SK-N-MC (cell line): ENCODE data around the gene GALNTL6.

Source experiments
- DNase-seq: peaks from one replicate; pipeline ENCODE4 v3.0.0-alpha.2; 2011; ENCODE audit warnings: low read depth, low spot score
- H3K27ac ChIP-seq: fragments of 200-600 bp; sonication (generic); 2 replicates; pipeline ENCODE4 v1.5.1; 2016; ENCODE audit warnings: mixed run types
- H3K36me3 ChIP-seq: fragments of 200-600 bp; sonication (generic); 2 replicates; pipeline ENCODE4 v1.6.1; 2017; ENCODE audit warnings: antibody characterized with exemption, low read length, mixed read lengths; ENCODE audit not compliant: insufficient read depth
- H3K4me3 ChIP-seq: fragments of 200-600 bp; sonication (generic); 2 replicates; pipeline ENCODE4 v1.5.1; 2016
- H3K9ac ChIP-seq: fragments of 200-600 bp; sonication (generic); 2 replicates; pipeline ENCODE4 v1.8.0; 2017; ENCODE audit warnings: mixed run types, mixed read lengths; ENCODE audit not compliant: insufficient read length
- H3K9me3 ChIP-seq: fragments of 200-600 bp; sonication (generic); 2 replicates; pipeline ENCODE4 v1.6.1; 2017; ENCODE audit warnings: low read depth, mild to moderate bottlenecking, antibody characterized with exemption, low read length, moderate library complexity, mixed read lengths
- EZH2 ChIP-seq: fragments of 200-600 bp; sonication (generic); IDR thresholded peaks from one replicate; pipeline ENCODE4 v1.6.1; 2017; ENCODE audit warnings: antibody characterized with exemption
- FOXP2 ChIP-seq: optimal IDR thresholded peaks from 2 replicates; pipeline ENCODE3; 2011; ENCODE audit warnings: mild to moderate bottlenecking, moderate library complexity; ENCODE audit not compliant: insufficient read depth; ENCODE audit errors: extremely low read length, control extremely low read depth
- POLR2AphosphoS5 ChIP-seq: IDR thresholded peaks from 2 replicates; pipeline ENCODE4 v1.6.1; 2012; ENCODE audit warnings: mild to moderate bottlenecking, low read depth, low read length, borderline replicate concordance

The GALNTL6 gene

DNA sequence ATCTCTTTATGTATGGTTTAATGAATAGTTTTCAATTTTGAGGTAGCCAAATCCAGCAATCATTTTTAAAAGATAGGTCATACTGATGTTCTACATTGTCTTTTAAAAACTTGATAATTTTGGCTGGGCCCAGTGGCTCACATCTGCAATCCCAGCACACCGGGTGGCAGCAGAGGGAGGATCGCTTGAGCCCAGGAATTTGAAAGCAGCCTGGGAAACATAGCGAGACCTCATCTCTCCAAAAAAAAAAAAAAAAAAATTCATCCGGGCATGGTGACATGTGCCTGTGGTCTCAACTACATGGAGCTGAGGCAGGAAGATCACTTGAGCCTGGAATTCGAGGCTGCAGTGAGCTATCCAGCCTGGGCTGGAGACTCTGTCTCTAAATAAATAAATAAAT lies 419.8 kb downstream of the GALNTL6 start:
- Histone ChIP-seq H3K36me3 (no peaks in the 10 kb centered on the region), H3K27ac (no peak overlapping the region), H3K9me3 (no peaks in the 10 kb centered on the region), H3K4me3 (no peak overlapping the region), H3K9ac (no peak overlapping the region)
- TF ChIP-seq POLR2AphosphoS5 (no peak), EZH2 (no peak), FOXP2 (no peak)
- no peak for DNase-seq

- no peak overlapping the region for H3K9ac ChIP-seq
- H3K36me3 ChIP-seq: no peaks in the 10 kb centered on the region
- no peak overlapping the region for H3K27ac ChIP-seq
- no peak for TF ChIP-seq FOXP2
- TF ChIP-seq EZH2: no peak
- TF ChIP-seq POLR2AphosphoS5: no peak
- no peaks in the 10 kb centered on the region for H3K9me3 ChIP-seq
- no peak overlapping the region for H3K4me3 ChIP-seq
- no peak for DNase-seq
Observed at GRCh38 chr4:172243551-172243950, 430.3 kb downstream of the GALNTL6 start.

DNA sequence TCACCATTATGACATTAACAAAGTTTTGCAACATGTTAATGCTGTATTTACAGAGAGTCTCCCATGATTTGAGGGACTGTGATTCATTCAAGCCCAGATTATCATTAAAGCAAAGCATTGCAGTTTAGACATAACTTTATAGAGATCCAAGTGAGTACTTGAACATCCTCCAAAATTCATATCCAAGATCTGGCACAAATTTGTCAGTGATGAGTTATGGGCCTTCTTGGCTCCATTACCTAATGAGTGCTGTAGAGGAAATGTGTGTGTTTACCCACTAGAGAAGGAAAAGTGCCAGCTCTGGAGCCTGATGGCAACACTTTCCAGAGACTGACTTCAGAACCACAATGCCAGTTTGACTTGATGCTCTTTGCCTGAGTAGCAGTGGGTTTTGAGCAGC lies 432.3 kb downstream of the GALNTL6 start:
- TF ChIP-seq EZH2: no peak
- no peak for TF ChIP-seq FOXP2
- no peak for TF ChIP-seq POLR2AphosphoS5
- no peaks in the 10 kb centered on the region for H3K36me3 ChIP-seq
- no peak overlapping the region for H3K4me3 ChIP-seq
- DNase-seq: no peak
- H3K9ac ChIP-seq: no peak overlapping the region
- H3K9me3 ChIP-seq: no peaks in the 10 kb centered on the region
- no peak overlapping the region for H3K27ac ChIP-seq

DNA sequence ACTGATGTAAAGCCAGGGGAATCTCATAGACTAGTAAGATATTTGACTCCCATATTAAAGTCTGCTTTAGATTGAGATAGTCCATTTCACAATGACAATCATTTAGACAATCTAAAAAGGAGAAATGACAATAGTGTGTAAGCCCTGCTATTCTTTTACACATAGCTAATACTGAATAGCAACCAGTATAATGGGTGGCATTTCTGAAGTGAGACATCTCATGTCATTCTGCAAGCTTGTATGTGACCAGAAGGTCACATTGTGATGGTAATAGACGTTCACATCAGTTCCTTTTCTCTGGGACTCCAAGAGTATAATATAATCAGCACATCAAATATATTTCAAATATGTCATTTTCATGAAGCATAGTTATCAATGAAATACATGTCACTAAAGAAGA lies 440.2 kb downstream of the GALNTL6 start:
- TF ChIP-seq POLR2AphosphoS5 (no peak), EZH2 (no peak), FOXP2 (no peak)
- H3K9me3 ChIP-seq: no peaks in the 10 kb centered on the region
- H3K36me3 ChIP-seq: no peaks in the 10 kb centered on the region
- H3K27ac ChIP-seq: no peak overlapping the region
- no peak overlapping the region for H3K9ac ChIP-seq
- no peak overlapping the region for H3K4me3 ChIP-seq
- no peak for DNase-seq

DNA sequence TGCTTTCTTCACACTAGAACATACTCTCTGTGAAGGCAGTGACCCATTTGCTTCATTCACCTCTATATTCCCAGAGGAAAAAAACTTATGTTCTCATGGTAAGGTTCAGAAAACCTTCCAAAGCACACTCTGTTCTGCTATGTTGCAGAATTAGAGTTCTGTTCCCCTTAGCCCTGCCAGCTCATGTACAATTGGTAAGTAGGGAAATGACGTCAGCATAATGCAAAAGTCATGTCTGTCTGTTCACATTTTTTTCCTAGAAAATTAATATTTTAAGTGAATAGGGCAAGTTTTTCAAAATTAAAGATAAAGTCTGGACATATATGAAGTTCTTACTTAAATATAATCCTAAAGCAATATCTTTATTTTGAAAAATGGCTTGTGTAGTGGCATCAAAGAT lies 443.6 kb downstream of the GALNTL6 start:
- no peaks in the 10 kb centered on the region for H3K36me3 ChIP-seq
- no peak for DNase-seq
- H3K4me3 ChIP-seq: no peak overlapping the region
- no peaks in the 10 kb centered on the region for H3K9me3 ChIP-seq
- TF ChIP-seq POLR2AphosphoS5 (no peak), FOXP2 (no peak), EZH2 (no peak)
- no peak overlapping the region for H3K27ac ChIP-seq
- no peak overlapping the region for H3K9ac ChIP-seq

DNA sequence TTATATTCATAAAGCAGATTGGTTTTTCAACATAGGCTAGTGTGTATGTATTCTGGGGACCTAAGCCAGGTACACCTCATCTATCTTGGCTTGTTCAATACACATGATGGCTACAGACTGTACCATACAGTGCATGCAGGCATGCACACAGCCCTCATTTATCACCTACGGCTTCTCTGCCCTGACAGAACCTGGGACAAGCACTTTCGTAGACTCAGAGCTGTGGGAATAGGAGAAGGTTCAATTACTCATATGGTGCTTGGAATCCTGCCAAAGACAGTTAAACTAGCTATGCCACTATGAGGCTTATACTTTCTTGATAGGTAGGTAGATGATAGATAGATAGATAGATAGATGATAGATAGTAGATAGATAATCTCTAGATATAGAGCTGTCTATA lies 457.2 kb downstream of the GALNTL6 start:
- no peak overlapping the region for H3K4me3 ChIP-seq
- H3K9ac ChIP-seq: no peak overlapping the region
- DNase-seq: no peak
- H3K9me3 ChIP-seq: no peaks in the 10 kb centered on the region
- TF ChIP-seq POLR2AphosphoS5: no peak
- TF ChIP-seq FOXP2: no peak
- no peak for TF ChIP-seq EZH2
- no peaks in the 10 kb centered on the region for H3K36me3 ChIP-seq
- no peak overlapping the region for H3K27ac ChIP-seq

GRCh38 chr4:172287117-172287516 lies 473.9 kb downstream of the GALNTL6 start:
- no peak overlapping the region for H3K4me3 ChIP-seq
- no peak for DNase-seq
- H3K9me3 ChIP-seq: no peaks in the 10 kb centered on the region
- H3K9ac ChIP-seq: no peak overlapping the region
- TF ChIP-seq EZH2 (no peak), POLR2AphosphoS5 (no peak), FOXP2 (no peak)
- no peak overlapping the region for H3K27ac ChIP-seq
- no peaks in the 10 kb centered on the region for H3K36me3 ChIP-seq

DNA sequence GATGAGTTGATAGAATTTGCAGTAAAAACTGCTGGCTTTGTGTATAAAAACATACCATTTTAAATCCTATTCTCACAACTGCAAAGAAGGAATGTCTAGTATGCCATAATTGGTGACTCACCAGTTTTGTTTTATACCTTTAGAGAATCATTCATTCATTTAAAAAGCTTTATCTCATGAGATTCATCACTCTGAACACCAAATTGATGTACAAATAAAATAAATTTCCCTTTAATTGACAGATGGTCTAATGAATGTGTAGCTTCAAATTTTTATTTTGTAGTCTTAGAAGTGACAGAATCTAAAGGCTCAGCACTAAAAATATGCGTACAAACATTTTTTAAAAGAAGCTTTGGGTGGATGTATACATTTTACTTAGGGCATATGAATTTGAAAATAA lies 492.5 kb downstream of the GALNTL6 start:
- no peak overlapping the region for H3K9ac ChIP-seq
- DNase-seq: no peak

DNA sequence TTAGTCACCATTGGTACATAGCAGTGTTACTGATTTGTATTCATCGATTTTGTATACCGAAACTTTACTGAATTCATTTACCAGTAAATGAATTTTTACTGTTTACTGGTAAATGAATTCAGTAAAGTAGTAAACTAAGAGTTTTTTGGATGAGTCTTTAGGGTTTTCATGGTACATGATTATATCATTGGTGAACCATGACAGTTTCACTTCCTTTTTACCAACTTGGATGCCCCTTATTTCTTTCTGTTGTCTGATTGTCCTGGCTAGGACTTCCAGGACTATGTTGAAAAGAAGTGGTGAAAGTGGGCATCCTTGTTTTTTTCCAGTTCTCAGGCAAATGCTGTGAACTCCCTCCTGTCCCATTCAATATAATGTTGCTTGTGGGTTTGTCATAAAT lies 494.9 kb downstream of the GALNTL6 start:
- no peak for DNase-seq
- TF ChIP-seq FOXP2: no peak
- no peak for TF ChIP-seq POLR2AphosphoS5
- TF ChIP-seq EZH2: no peak
- Histone ChIP-seq H3K27ac (no peak overlapping the region), H3K36me3 (no peaks in the 10 kb centered on the region), H3K4me3 (no peak overlapping the region), H3K9ac (no peak overlapping the region), H3K9me3 (no peaks in the 10 kb centered on the region)

More for the DNA sequence above, 492.5 kb downstream of the GALNTL6 start:
- Histone ChIP-seq H3K9me3 (no peaks in the 10 kb centered on the region), H3K4me3 (no peak overlapping the region), H3K36me3 (no peaks in the 10 kb centered on the region), H3K27ac (no peak overlapping the region)
- TF ChIP-seq FOXP2: no peak
- TF ChIP-seq EZH2: no peak
- no peak for TF ChIP-seq POLR2AphosphoS5

GRCh38 chr4:172311682-172312081 lies 498.5 kb downstream of the GALNTL6 start:
- Histone ChIP-seq H3K36me3 (no peaks in the 10 kb centered on the region), H3K9me3 (no peaks in the 10 kb centered on the region), H3K4me3 (no peak overlapping the region)

More at GRCh38 chr4:172311682-172312081, 498.5 kb downstream of the GALNTL6 start:
- Histone ChIP-seq H3K9ac (no peak overlapping the region), H3K27ac (no peak overlapping the region)
- TF ChIP-seq FOXP2: no peak
- TF ChIP-seq EZH2: no peak
- no peak for TF ChIP-seq POLR2AphosphoS5
- DNase-seq: no peak
